Suprapubic skin (tissue), 4 donors: ENCODE data around the gene AP1M2. TPM values are rescaled to one million over a fixed set of nuclear protein-coding genes. Genes with fewer than 3 reads are reported as not detected.

Experiments
- DNase-seq, 2 donors: peaks; one replicate each; pipeline ENCODE4 v3.0.0-alpha.2; 2019; ENCODE audit warnings: low spot score in 2 of 2
- H3K27ac ChIP-seq: fragments of 200-600 bp; sonication (generic); one replicate; pipeline ENCODE4 v1.5.1; 2019
- H3K27me3 ChIP-seq: fragments of 200-600 bp; sonication (generic); one replicate; pipeline ENCODE4 v1.5.1; 2019
- H3K36me3 ChIP-seq: fragments of 200-600 bp; sonication (generic); one replicate; pipeline ENCODE4 v1.5.1; 2019
- H3K4me1 ChIP-seq: fragments of 200-600 bp; sonication (generic); one replicate; pipeline ENCODE4 v1.5.1; 2019
- H3K4me3 ChIP-seq: fragments of 200-600 bp; sonication (generic); one replicate; pipeline ENCODE4 v1.5.1; 2019; ENCODE audit warnings: mild to moderate bottlenecking
- H3K9me3 ChIP-seq: fragments of 200-600 bp; sonication (generic); one replicate; pipeline ENCODE4 v1.5.1; 2019
- EP300 ChIP-seq: sonication (generic); formaldehyde crosslinking; IDR thresholded peaks from one replicate; pipeline ENCODE4 v1.6.1; 2017; ENCODE audit warnings: antibody characterized with exemption
- POLR2A ChIP-seq, 2 donors: fragments of 450-650 bp; IDR thresholded peaks; one replicate each; pipeline ENCODE4 v1.6.1; 2017; ENCODE audit warnings: antibody characterized with exemption in 2 of 2, mild to moderate bottlenecking in 2 of 2, moderate library complexity in 2 of 2
- POLR2AphosphoS5 ChIP-seq, 3 donors: sonication (generic); formaldehyde crosslinking; IDR thresholded peaks; one replicate each; pipeline ENCODE4 v1.6.1; 2017; ENCODE audit warnings: antibody characterized with exemption in 3 of 3
- WGBS: methylation state at CpG from one replicate; pipeline ENCODE4 v1.1.5; 2018; 5-methylcytosine and 5-hydroxymethylcytosine counted together
- total RNA-seq, 4 donors: library from RNA; depleted of rRNA; stranded (reverse); fragments of >200 nt; gene quantifications; one replicate each; pipeline ENCODE4 v1.1.0, GENCODE V29; 2016
- TF ChIP-seq, protein P1 (sequence below), 2 donors: fragments of 200-600 bp in 1 of 2; fragments of 450-650 bp in 1 of 2; sonication (generic) in 1 of 2; IDR thresholded peaks; one replicate each; pipeline ENCODE4 v1.5.1; 2016 to 2019; ENCODE audit warnings: antibody characterized with exemption in 2 of 2, mild to moderate bottlenecking in 1 of 2, moderate library complexity in 1 of 2

The AP1M2 gene
- total RNA-seq, 4 donors from 2014 or later: 28.9 to 65.9 (median 59.1) TPM

DNA sequence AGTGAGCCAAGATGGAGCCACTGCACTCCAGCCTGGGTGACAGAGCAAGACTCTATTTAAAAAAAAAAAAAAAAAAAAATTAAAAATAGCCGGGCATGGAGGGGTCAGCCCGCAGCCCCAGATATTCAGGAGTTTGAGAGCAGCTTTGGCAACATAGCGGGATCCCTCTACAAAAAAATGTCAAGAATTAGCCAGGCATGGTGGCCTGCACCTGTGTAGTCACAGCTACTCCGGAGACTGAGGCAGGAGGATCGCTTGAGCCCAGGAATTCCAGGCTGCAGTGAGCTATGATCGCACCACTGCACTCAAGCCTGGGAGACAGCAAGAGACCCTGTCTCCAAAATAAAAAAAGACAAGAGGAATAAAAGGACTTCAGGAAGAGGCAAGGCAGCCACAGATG is 716 bp downstream of the AP1M2 start:
- Histone ChIP-seq H3K4me3 (peak overlapping the region; percentile 53), H3K27ac (no peak overlapping the region)

DNA sequence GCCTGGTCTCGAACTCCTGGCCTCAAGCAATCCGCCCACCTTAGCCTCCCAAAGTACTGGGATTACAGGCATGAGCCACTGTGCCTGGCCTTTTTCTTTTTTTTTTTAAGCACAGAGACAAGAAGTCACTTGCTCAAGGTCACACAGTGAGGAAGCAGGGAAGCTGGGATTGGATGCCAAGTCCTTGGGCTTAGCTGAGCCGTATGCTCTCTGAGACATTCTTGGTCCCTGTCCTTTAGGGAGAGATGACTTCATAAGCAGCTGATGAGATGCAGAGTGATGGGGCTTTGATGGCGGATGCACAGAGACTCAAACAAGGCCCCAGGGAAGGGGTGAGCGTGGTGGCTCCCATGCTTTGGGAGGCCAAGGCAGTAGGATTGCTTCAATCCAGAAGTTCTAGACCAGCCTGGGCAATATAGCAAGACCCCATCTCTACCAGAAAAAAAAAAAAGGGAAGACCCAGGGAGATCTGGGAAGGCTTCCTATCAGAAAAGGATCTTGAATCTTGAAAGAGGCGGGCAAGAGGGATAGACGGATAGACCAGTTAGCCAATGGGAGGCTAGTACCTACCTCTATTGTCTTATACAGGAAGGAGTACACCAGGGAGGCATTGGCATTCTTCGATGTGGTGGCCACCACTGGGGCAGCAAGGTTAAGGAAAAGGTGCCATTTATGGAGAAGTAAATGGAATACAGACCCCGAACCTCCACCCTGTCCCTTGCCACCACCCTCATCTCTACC is 3.9 kb downstream of the AP1M2 start:
- Histone ChIP-seq H3K27me3 (peaks cover 7% of the 10 kb centered on the region), H3K27ac (no peak overlapping the region), H3K4me1 (peaks cover 7% of the 10 kb centered on the region), H3K9me3 (no peaks in the 10 kb centered on the region), H3K36me3 (peaks cover 3% of the 10 kb centered on the region), H3K4me3 (no peak overlapping the region)
- DNase-seq: no peak
- WGBS: 86% methylated on average over 9 of the region's 9 CpGs
- TF ChIP-seq POLR2AphosphoS5 (IDR thresholded peaks at IDR 0.05): no peak
- TF ChIP-seq, protein P1, sequence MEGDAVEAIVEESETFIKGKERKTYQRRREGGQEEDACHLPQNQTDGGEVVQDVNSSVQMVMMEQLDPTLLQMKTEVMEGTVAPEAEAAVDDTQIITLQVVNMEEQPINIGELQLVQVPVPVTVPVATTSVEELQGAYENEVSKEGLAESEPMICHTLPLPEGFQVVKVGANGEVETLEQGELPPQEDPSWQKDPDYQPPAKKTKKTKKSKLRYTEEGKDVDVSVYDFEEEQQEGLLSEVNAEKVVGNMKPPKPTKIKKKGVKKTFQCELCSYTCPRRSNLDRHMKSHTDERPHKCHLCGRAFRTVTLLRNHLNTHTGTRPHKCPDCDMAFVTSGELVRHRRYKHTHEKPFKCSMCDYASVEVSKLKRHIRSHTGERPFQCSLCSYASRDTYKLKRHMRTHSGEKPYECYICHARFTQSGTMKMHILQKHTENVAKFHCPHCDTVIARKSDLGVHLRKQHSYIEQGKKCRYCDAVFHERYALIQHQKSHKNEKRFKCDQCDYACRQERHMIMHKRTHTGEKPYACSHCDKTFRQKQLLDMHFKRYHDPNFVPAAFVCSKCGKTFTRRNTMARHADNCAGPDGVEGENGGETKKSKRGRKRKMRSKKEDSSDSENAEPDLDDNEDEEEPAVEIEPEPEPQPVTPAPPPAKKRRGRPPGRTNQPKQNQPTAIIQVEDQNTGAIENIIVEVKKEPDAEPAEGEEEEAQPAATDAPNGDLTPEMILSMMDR (IDR thresholded peaks at IDR 0.05): no peak
- TF ChIP-seq POLR2A (IDR thresholded peaks at IDR 0.05): no peak
- TF ChIP-seq EP300: no peak

More for the DNA sequence above, 716 bp downstream of the AP1M2 start:
- H3K27me3 ChIP-seq: peaks cover 7% of the 10 kb centered on the region
- peaks cover 1% of the 10 kb centered on the region for H3K36me3 ChIP-seq
- H3K9me3 ChIP-seq: no peaks in the 10 kb centered on the region
- TF ChIP-seq EP300 (no peak), POLR2A (IDR thresholded peaks at IDR 0.05) (no peak), POLR2AphosphoS5 (IDR thresholded peaks at IDR 0.05) (no peak)
- TF ChIP-seq, protein P1 (IDR thresholded peaks at IDR 0.05): no peak
- H3K4me1 ChIP-seq: peaks cover 3% of the 10 kb centered on the region
- 78% methylated on average over 6 of the region's 6 CpGs for WGBS
- no peak for DNase-seq

DNA sequence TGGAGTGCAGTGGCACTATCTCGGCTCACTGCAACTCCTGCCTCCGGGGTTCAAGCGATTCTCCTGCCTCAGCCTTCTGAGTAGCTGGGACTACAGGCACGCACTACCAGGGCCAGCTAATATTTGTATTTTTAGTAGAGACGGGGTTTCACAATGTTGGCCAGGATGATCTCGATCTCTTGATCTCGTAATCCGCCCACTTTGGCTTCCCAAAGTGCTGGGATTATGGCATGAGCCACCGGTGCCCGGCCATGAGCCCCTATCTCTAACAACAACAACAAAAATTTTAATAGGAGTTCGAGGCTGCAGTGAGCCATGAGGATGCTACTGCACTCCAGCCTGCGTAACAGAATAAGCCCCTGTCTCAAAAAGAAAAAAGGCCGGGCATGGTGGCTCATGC is 5.0 kb downstream of the AP1M2 start:
- TF ChIP-seq POLR2AphosphoS5 (IDR thresholded peaks at IDR 0.05) (no peak), POLR2A (IDR thresholded peaks at IDR 0.05) (no peak), EP300 (no peak)
- TF ChIP-seq, protein P1 (IDR thresholded peaks at IDR 0.05): no peak
- H3K36me3 ChIP-seq: peaks cover 3% of the 10 kb centered on the region
- H3K4me1 ChIP-seq: peaks cover 7% of the 10 kb centered on the region
- no peaks in the 10 kb centered on the region for H3K9me3 ChIP-seq
- no peak overlapping the region for H3K4me3 ChIP-seq
- DNase-seq: no peak
- H3K27me3 ChIP-seq: peaks cover 4% of the 10 kb centered on the region
- H3K27ac ChIP-seq: no peak overlapping the region
- 88% methylated on average over 13 of the region's 13 CpGs for WGBS

DNA sequence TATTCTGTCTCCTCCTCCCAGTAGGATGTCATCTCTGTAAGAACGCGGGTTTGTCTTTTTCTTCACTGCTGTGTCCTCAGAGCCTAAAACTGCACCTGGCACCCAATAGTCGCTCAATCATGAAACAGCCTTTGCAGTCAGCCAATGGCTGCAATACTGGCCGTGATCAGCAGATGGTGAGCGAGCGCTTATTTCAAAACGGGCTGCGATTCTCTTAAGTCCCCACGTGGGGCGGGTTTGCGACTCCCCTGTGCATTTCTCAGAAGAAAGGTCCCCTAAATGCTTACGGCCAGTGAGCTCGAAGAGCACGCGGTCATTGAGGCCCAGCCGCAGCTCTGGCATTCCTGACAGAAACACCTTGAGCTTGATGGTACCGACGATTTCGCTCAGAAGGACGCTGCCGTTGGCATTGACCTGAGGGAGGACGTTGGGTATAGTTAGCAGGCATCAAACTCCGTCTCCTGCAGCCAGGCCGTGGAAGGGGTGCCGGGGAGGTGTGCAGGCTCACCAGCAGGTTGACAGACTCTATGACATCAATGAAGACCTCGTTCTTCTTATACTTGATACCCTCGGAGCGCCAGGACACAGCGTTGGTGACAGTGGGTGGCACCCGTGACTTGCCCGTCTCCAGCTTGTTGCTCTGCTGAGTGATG is 6.0 kb downstream of the AP1M2 start:
- Histone ChIP-seq H3K4me3 (no peak overlapping the region), H3K4me1 (peaks cover 7% of the 10 kb centered on the region), H3K36me3 (peaks cover 6% of the 10 kb centered on the region), H3K27me3 (no peaks in the 10 kb centered on the region), H3K9me3 (no peaks in the 10 kb centered on the region), H3K27ac (no peak overlapping the region)
- DNase-seq: peak; percentile 92 to 95
- TF ChIP-seq POLR2A (IDR thresholded peaks at IDR 0.05): no peak
- TF ChIP-seq, protein P1 (IDR thresholded peaks at IDR 0.05): peak; percentile 96 to 100
- peak in 1 of 3 donors; percentile 68 for TF ChIP-seq POLR2AphosphoS5 (IDR thresholded peaks at IDR 0.05)
- WGBS: 28% methylated on average over 20 of the region's 31 CpGs

DNA sequence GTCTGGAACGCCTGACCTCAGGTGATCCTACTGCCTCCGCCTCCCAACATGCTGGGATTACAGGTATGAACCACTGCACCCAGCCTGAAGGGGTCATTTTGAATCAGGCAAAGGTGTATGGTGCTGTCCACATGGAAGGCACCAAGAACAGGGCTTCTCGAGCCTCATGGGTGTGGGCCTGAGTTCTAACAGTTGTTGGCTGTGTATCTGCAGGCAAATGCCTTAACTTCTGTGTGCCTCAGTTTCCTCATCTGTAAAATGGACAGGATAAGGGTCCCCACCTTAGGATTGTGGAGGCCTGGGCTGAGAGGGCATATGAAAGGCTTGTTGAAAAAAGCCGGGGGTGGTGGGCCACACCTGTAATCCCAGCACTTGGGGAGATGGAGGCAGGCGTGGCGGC is 9.2 kb downstream of the AP1M2 start:
- 93% methylated on average over 6 of the region's 6 CpGs for whole genome bisulfite sequencing
- TF ChIP-seq POLR2A (IDR thresholded peaks at IDR 0.05) (no peak), EP300 (no peak), POLR2AphosphoS5 (IDR thresholded peaks at IDR 0.05) (no peak)
- TF ChIP-seq, protein P1 (IDR thresholded peaks at IDR 0.05): no peak
- no peak overlapping the region for H3K4me3 ChIP-seq

More for the DNA sequence above, 9.2 kb downstream of the AP1M2 start:
- Histone ChIP-seq H3K27ac (no peak overlapping the region), H3K9me3 (no peaks in the 10 kb centered on the region), H3K27me3 (no peaks in the 10 kb centered on the region), H3K36me3 (peaks cover 9% of the 10 kb centered on the region), H3K4me1 (peaks cover 5% of the 10 kb centered on the region)
- DNase-seq: no peak
